ENCODE measurements around the gene CRAT. TPM values are rescaled to one million over a fixed set of nuclear protein-coding genes. Genes with fewer than 3 reads are reported as not detected.

The CRAT gene
- polyA plus RNA-seq, 1 experiment, result 61.2 TPM

- Histone ChIP-seq H3K27me3 (ENCODE audit: control insufficient read depth, insufficient read depth, low read length) (no peaks in the 10 kb centered on the region), H3K4me3 (ENCODE audit: low read depth, low read length) (no peak overlapping the region), H3K36me3 (ENCODE audit: control insufficient read depth, insufficient read depth, low read length) (peaks cover 20% of the 10 kb centered on the region)
- ChIA-PET POLR2A (no interaction called here), CTCF (no interaction called here)
- TF ChIP-seq CTCF (IDR thresholded peaks at IDR 0.05; ENCODE audit: insufficient read depth, low read depth, low read length), result no peak
- no peak for DNase-seq (ENCODE audit: low read depth)
Measured at GRCh38 chr9:129093602-129094386, 16.8 kb downstream of the CRAT start.

- no peak for DNase-seq (ENCODE audit: low read depth)
- H3K27me3 ChIP-seq (ENCODE audit: control insufficient read depth, insufficient read depth, low read length), result no peaks in the 10 kb centered on the region
- no peak for TF ChIP-seq CTCF (IDR thresholded peaks at IDR 0.05; ENCODE audit: insufficient read depth, low read depth, low read length)
- POLR2A ChIA-PET, result no interaction called here
- peaks cover 11% of the 10 kb centered on the region for H3K36me3 ChIP-seq (ENCODE audit: control insufficient read depth, insufficient read depth, low read length)
- no peak overlapping the region for H3K4me3 ChIP-seq (ENCODE audit: low read depth, low read length)
- CTCF ChIA-PET, result no interaction called here
Measured at GRCh38 chr9:129089246-129089645, 21.3 kb downstream of the CRAT start.

GRCh38 chr9:129084087-129084486 lies 26.5 kb downstream of the CRAT start:
- CTCF ChIA-PET, result no interaction called here
- peaks cover 10% of the 10 kb centered on the region for H3K36me3 ChIP-seq (ENCODE audit: control insufficient read depth, insufficient read depth, low read length)

GRCh38 chr9:129081388-129081904 lies 29.1 kb downstream of the CRAT start:
- peaks cover 5% of the 10 kb centered on the region for H3K36me3 ChIP-seq (ENCODE audit: control insufficient read depth, insufficient read depth, low read length)
- DNase-seq (ENCODE audit: low read depth), result no peak
- TF ChIP-seq CTCF (IDR thresholded peaks at IDR 0.05; ENCODE audit: insufficient read depth, low read depth, low read length), result no peak
- peak overlapping the region; percentile 84 for H3K4me3 ChIP-seq (ENCODE audit: low read depth, low read length)
- H3K27me3 ChIP-seq (ENCODE audit: control insufficient read depth, insufficient read depth, low read length), result no peaks in the 10 kb centered on the region
- POLR2A ChIA-PET, result interaction anchor here (0.5 to 0.6 kb wide), 2 partner anchors 240 to 317 kb away, joined by 4 to 5 read pairs; no protein-coding TSS in a partner anchor
- CTCF ChIA-PET, result interaction anchor here (1.3 to 1.5 kb wide), 2 partner anchors 20 to 22 kb away, joined by 3 to 5 read pairs; no protein-coding TSS in a partner anchor

More at GRCh38 chr9:129084087-129084486, 26.5 kb downstream of the CRAT start:
- H3K27me3 ChIP-seq (ENCODE audit: control insufficient read depth, insufficient read depth, low read length), result no peaks in the 10 kb centered on the region
- no peak for DNase-seq (ENCODE audit: low read depth)
- POLR2A ChIA-PET, result no interaction called here
- no peak overlapping the region for H3K4me3 ChIP-seq (ENCODE audit: low read depth, low read length)
- TF ChIP-seq CTCF (IDR thresholded peaks at IDR 0.05; ENCODE audit: insufficient read depth, low read depth, low read length), result no peak

- Histone ChIP-seq H3K36me3 (ENCODE audit: control insufficient read depth, insufficient read depth, low read length) (no peaks in the 10 kb centered on the region; the same call in none of the 2 replicates), H3K4me3 (ENCODE audit: low read depth, low read length) (peak within 1 kb of the TSS; percentile 84), H3K27me3 (ENCODE audit: control insufficient read depth, insufficient read depth, low read length) (no peaks in the 10 kb centered on the region)
- ChIA-PET CTCF (interaction anchor here (1.3 to 1.5 kb wide), 2 partner anchors 21 to 22 kb away, joined by 3 to 5 read pairs; no protein-coding TSS in a partner anchor), POLR2A (interaction anchor here (0.5 to 0.6 kb wide), 2 partner anchors 239 to 316 kb away, joined by 4 to 5 read pairs; no protein-coding TSS in a partner anchor)
- peak; percentile 98 for DNase-seq (ENCODE audit: low read depth)
- no peak for TF ChIP-seq CTCF (IDR thresholded peaks at IDR 0.05; ENCODE audit: insufficient read depth, low read depth, low read length)
Measured at GRCh38 chr9:129080601-129081387, 29.8 kb downstream of the CRAT start, which contains the start of gene DOLPP1. Gene DOLPP1, plus strand, starts transcription at chr9:129081111. Its CDS starts 21 bp downstream, at chr9:129081132.

Data from BJ (cell line).